Activated CD4-positive, alpha-beta T cell treated with anti-CD3 and anti-CD28 coated beads, Interleukin-2, amount 10 ng/mL, durations not matched to agents 7 days and 5 days (primary cell): ENCODE data around the gene LGALS3BP. TPM values are rescaled to one million over a fixed set of nuclear protein-coding genes. Genes with fewer than 3 reads are reported as not detected.

Experiments used
- CTCF ChIA-PET: fragments of 350-600 bp; sonication (Branson Sonifier 250); formaldehyde crosslinking; loops from one replicate; lab custom pipeline; 2021; ENCODE audit warnings: antibody characterized with exemption; lab: Charles Lee
- POLR2A ChIA-PET: fragments of 350-600 bp; sonication (Branson Sonifier 250); formaldehyde crosslinking; loops from one replicate; lab custom pipeline; 2021; ENCODE audit warnings: antibody characterized with exemption; lab: Charles Lee
- DNase-seq: peaks from one replicate; pipeline ENCODE4 v3.0.0-alpha.2; 2020
- H3K27ac Mint-ChIP-seq: one replicate; pipeline ENCODE4 v1.8.0; 2021; ENCODE audit warnings: mild to moderate bottlenecking, moderate library complexity, mixed read lengths
- H3K27me3 Mint-ChIP-seq: one replicate; pipeline ENCODE4 v1.8.0; 2021; ENCODE audit warnings: mixed read lengths
- H3K36me3 Mint-ChIP-seq: one replicate; pipeline ENCODE4 v1.8.0; 2021; ENCODE audit warnings: low read depth, mixed read lengths
- H3K4me1 Mint-ChIP-seq: one replicate; pipeline ENCODE4 v1.8.0; 2021; ENCODE audit warnings: mixed read lengths
- H3K4me3 Mint-ChIP-seq: one replicate; pipeline ENCODE4 v1.8.0; 2021; ENCODE audit warnings: mild to moderate bottlenecking, moderate library complexity, mixed read lengths
- H3K9me3 Mint-ChIP-seq: one replicate; pipeline ENCODE4 v1.8.0; 2021; ENCODE audit warnings: mixed read lengths
- total RNA-seq, 2 experiments: library from RNA; stranded (reverse); gene quantifications; one replicate each; pipeline ENCODE4 v1.2.3, GENCODE V29; 2021

Gene LGALS3BP
- total RNA-seq, 2 experiments from 2014 or later: 269 to 284 TPM

GRCh38 chr17:79020631-79021301 lies 41.0 kb upstream of the LGALS3BP start:
- H3K27me3 Mint-ChIP-seq: peaks cover 52% of the 10 kb centered on the region
- POLR2A ChIA-PET: no interaction called here
- no peak overlapping the region for H3K4me3 Mint-ChIP-seq
- peaks cover 9% of the 10 kb centered on the region for H3K4me1 Mint-ChIP-seq
- DNase-seq: no peak
- no peaks in the 10 kb centered on the region for H3K9me3 Mint-ChIP-seq
- no peak overlapping the region for H3K27ac Mint-ChIP-seq
- H3K36me3 Mint-ChIP-seq: no peaks in the 10 kb centered on the region
- CTCF ChIA-PET: no interaction called here

- no peak overlapping the region for H3K4me3 Mint-ChIP-seq
- H3K27ac Mint-ChIP-seq: no peak overlapping the region
- ChIA-PET CTCF (interaction anchor here (0.7 kb wide), 1 partner anchor 47 kb away, joined by 3 read pairs; no protein-coding TSS in a partner anchor), POLR2A (no interaction called here)
- H3K4me1 Mint-ChIP-seq: peaks cover 9% of the 10 kb centered on the region
- H3K9me3 Mint-ChIP-seq: no peaks in the 10 kb centered on the region
- peaks cover 45% of the 10 kb centered on the region for H3K27me3 Mint-ChIP-seq
- H3K36me3 Mint-ChIP-seq: no peaks in the 10 kb centered on the region
- DNase-seq: peak; percentile 63
Measured at GRCh38 chr17:79019632-79020584, 40.2 kb upstream of the LGALS3BP start.

GRCh38 chr17:79019261-79019631 lies 39.5 kb upstream of the LGALS3BP start:
- Mint-ChIP-seq H3K27ac (no peak overlapping the region), H3K4me3 (no peak overlapping the region)

GRCh38 chr17:79018370-79018695 lies 38.6 kb upstream of the LGALS3BP start:
- POLR2A ChIA-PET: no interaction called here

More at GRCh38 chr17:79019261-79019631, 39.5 kb upstream of the LGALS3BP start:
- H3K4me1 Mint-ChIP-seq: peaks cover 6% of the 10 kb centered on the region
- no peaks in the 10 kb centered on the region for H3K36me3 Mint-ChIP-seq
- H3K9me3 Mint-ChIP-seq: no peaks in the 10 kb centered on the region
- POLR2A ChIA-PET: no interaction called here
- H3K27me3 Mint-ChIP-seq: peaks cover 41% of the 10 kb centered on the region
- CTCF ChIA-PET: interaction anchor here (0.7 kb wide), 1 partner anchor 46 kb away, joined by 3 read pairs; no protein-coding TSS in a partner anchor
- DNase-seq: no peak

GRCh38 chr17:79017546-79018369 lies 38.0 kb upstream of the LGALS3BP start:
- peaks cover 38% of the 10 kb centered on the region for H3K27me3 Mint-ChIP-seq
- H3K4me1 Mint-ChIP-seq: no peaks in the 10 kb centered on the region
- CTCF ChIA-PET: no interaction called here
- H3K27ac Mint-ChIP-seq: no peak overlapping the region
- no peak for DNase-seq
- POLR2A ChIA-PET: no interaction called here
- peaks cover 2% of the 10 kb centered on the region for H3K36me3 Mint-ChIP-seq
- H3K9me3 Mint-ChIP-seq: peaks cover 4% of the 10 kb centered on the region
- H3K4me3 Mint-ChIP-seq: no peak overlapping the region

More at GRCh38 chr17:79018370-79018695, 38.6 kb upstream of the LGALS3BP start:
- Mint-ChIP-seq H3K27ac (no peak overlapping the region), H3K4me1 (peaks cover under 1% of the 10 kb centered on the region), H3K9me3 (peaks cover 4% of the 10 kb centered on the region), H3K4me3 (no peak overlapping the region), H3K36me3 (peaks cover 2% of the 10 kb centered on the region), H3K27me3 (peaks cover 38% of the 10 kb centered on the region)
- CTCF ChIA-PET: no interaction called here
- DNase-seq: no peak

GRCh38 chr17:79014158-79014758 lies 34.5 kb upstream of the LGALS3BP start:
- peaks cover 2% of the 10 kb centered on the region for H3K36me3 Mint-ChIP-seq
- H3K27me3 Mint-ChIP-seq: peaks cover 16% of the 10 kb centered on the region
- peaks cover 4% of the 10 kb centered on the region for H3K9me3 Mint-ChIP-seq
- H3K4me3 Mint-ChIP-seq: no peak overlapping the region
- ChIA-PET POLR2A (no interaction called here), CTCF (no interaction called here)
- peaks cover 15% of the 10 kb centered on the region for H3K4me1 Mint-ChIP-seq
- no peak overlapping the region for H3K27ac Mint-ChIP-seq
- no peak for DNase-seq

GRCh38 chr17:79012563-79013134 lies 32.9 kb upstream of the LGALS3BP start:
- CTCF ChIA-PET: no interaction called here
- POLR2A ChIA-PET: no interaction called here

GRCh38 chr17:79011451-79012147 lies 31.9 kb upstream of the LGALS3BP start:
- peaks cover 17% of the 10 kb centered on the region for H3K36me3 Mint-ChIP-seq
- no peak for DNase-seq
- POLR2A ChIA-PET: no interaction called here
- H3K27me3 Mint-ChIP-seq: peaks cover 16% of the 10 kb centered on the region
- no peak overlapping the region for H3K4me3 Mint-ChIP-seq
- CTCF ChIA-PET: no interaction called here
- H3K9me3 Mint-ChIP-seq: peaks cover 4% of the 10 kb centered on the region
- peaks cover 39% of the 10 kb centered on the region for H3K4me1 Mint-ChIP-seq
- H3K27ac Mint-ChIP-seq: no peak overlapping the region

More at GRCh38 chr17:79012563-79013134, 32.9 kb upstream of the LGALS3BP start:
- peaks cover 9% of the 10 kb centered on the region for H3K36me3 Mint-ChIP-seq
- H3K27me3 Mint-ChIP-seq: peaks cover 16% of the 10 kb centered on the region
- H3K4me3 Mint-ChIP-seq: no peak overlapping the region
- no peak overlapping the region for H3K27ac Mint-ChIP-seq
- DNase-seq: no peak
- peaks cover 28% of the 10 kb centered on the region for H3K4me1 Mint-ChIP-seq
- peaks cover 4% of the 10 kb centered on the region for H3K9me3 Mint-ChIP-seq

- Mint-ChIP-seq H3K4me3 (peak overlapping the region; percentile 87), H3K36me3 (peaks cover 17% of the 10 kb centered on the region), H3K27ac (peak overlapping the region; percentile 97), H3K9me3 (peaks cover 4% of the 10 kb centered on the region), H3K4me1 (peaks cover 52% of the 10 kb centered on the region), H3K27me3 (peaks cover 16% of the 10 kb centered on the region)
- ChIA-PET POLR2A (no interaction called here), CTCF (interaction anchor here (1.0 kb wide), 1 partner anchor 14 kb away, joined by 4 read pairs; no protein-coding TSS in a partner anchor)
- no peak for DNase-seq
Measured at GRCh38 chr17:79010304-79010646, 30.6 kb upstream of the LGALS3BP start.

- ChIA-PET POLR2A (interaction anchor here (0.6 kb wide), 1 partner anchor 539 kb away, joined by 3 read pairs; no protein-coding TSS in a partner anchor), CTCF (interaction anchor here (1.0 kb wide), 1 partner anchor 14 kb away, joined by 4 read pairs; no protein-coding TSS in a partner anchor)
- Mint-ChIP-seq H3K9me3 (peaks cover 4% of the 10 kb centered on the region), H3K27me3 (peaks cover 16% of the 10 kb centered on the region), H3K36me3 (peaks cover 17% of the 10 kb centered on the region), H3K27ac (peak within 1 kb of the TSS; percentile 97), H3K4me3 (peak within 1 kb of the TSS; percentile 96), H3K4me1 (peaks cover 54% of the 10 kb centered on the region)
- peak; percentile 82 for DNase-seq
Measured at GRCh38 chr17:79009397-79010303, 29.9 kb upstream of the LGALS3BP start, which contains the start of gene CANT1. Gene CANT1 (minus strand): TSS chr17:79009764. CDS start chr17:78997622, 12,142 bp downstream.
